ENCODE results near the gene PHC2. TPM values are rescaled to one million over a fixed set of nuclear protein-coding genes. Genes with fewer than 3 reads are reported as not detected.
A peak's percentile ranks its signal among the peaks of the same experiment; 100 is the strongest.
"Not testable (repeated sequence)": the region's sequence is repeated elsewhere in the genome, so short reads cannot be mapped to it uniquely, and the experiment has no call there.

PHC2 gene
- total RNA-seq, 1 donor from 2014 or later = 31.3 TPM

DNA sequence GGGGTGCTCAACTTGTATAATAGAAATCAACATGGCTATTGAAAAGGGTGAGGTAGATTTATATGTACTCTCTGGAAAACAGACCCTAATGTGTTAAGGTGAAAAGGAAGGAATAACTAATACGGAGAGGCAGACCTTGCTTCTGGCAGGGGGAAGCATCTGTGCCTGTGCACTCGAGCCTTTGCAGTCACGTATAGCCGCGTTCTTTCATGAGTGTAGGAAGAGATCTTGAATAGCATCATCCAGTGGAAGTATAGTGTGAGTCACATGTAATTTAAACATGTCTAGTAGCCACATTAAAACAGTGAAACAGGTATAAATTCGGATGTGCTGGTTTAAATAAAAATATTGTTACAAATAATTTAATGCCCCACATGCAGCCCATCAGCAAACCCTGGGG, 112.9 kb downstream of the PHC2 start:
- peaks cover 3 to 8% (median 4%) of the 10 kb centered on the region in 3 donors for H3K36me3 ChIP-seq (ENCODE audit: control insufficient read depth in 3 of 3, insufficient read depth in 3 of 3, low read length in 3 of 3)
- H3K4me1 ChIP-seq (ENCODE audit: control insufficient read depth in 3 of 3, insufficient read depth in 3 of 3, low read length in 3 of 3) = peaks cover 0 to 1% (median 0%) of the 10 kb centered on the region in 3 donors
- H3K9ac ChIP-seq (ENCODE audit: low read depth in 1 of 3, low read length in 3 of 3) = no peak overlapping the region
- no peak overlapping the region for H3K4me3 ChIP-seq (ENCODE audit: low read length in 3 of 3)
- no peaks in the 10 kb centered on the region for H3K27me3 ChIP-seq (ENCODE audit: control insufficient read depth in 3 of 3, insufficient read depth in 3 of 3, low read length in 3 of 3)
- no peaks in the 10 kb centered on the region for H3K9me3 ChIP-seq (ENCODE audit: control insufficient read depth in 3 of 3, low read length in 3 of 3)
- no peak overlapping the region for H3K27ac ChIP-seq (ENCODE audit: low read depth, low read length)

DNA sequence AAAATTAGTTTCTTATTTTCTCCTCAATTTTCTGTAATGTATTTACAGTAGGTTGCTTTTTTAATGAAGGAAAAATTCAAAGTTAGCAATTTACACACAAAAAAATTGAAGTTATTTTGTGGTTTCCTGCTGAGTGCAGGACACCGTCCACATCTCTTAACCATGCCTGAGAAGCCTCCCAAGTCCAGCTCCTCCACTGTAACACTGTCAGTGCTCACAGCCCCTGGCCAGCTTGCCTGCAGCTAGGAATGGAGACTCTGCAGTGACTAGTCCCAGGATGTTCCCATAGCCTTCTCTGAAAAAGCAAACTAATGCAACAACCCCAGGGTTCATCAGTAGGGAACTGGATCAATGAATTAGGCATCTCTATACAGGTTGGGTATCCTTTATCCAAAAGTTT, 113.5 kb downstream of the PHC2 start:
- peaks cover 0 to 3% (median 0%) of the 10 kb centered on the region in 3 donors for H3K36me3 ChIP-seq (ENCODE audit: control insufficient read depth in 3 of 3, insufficient read depth in 3 of 3, low read length in 3 of 3)
- H3K27ac ChIP-seq (ENCODE audit: low read depth, low read length) = no peak overlapping the region
- no peaks in the 10 kb centered on the region for H3K27me3 ChIP-seq (ENCODE audit: control insufficient read depth in 3 of 3, insufficient read depth in 3 of 3, low read length in 3 of 3)
- H3K9ac ChIP-seq (ENCODE audit: low read depth in 1 of 3, low read length in 3 of 3) = no peak overlapping the region
- no peaks in the 10 kb centered on the region for H3K9me3 ChIP-seq (ENCODE audit: control insufficient read depth in 3 of 3, low read length in 3 of 3)
- H3K4me3 ChIP-seq (ENCODE audit: low read length in 3 of 3) = no peak overlapping the region
- H3K4me1 ChIP-seq (ENCODE audit: control insufficient read depth in 3 of 3, insufficient read depth in 3 of 3, low read length in 3 of 3) = no peaks in the 10 kb centered on the region

DNA sequence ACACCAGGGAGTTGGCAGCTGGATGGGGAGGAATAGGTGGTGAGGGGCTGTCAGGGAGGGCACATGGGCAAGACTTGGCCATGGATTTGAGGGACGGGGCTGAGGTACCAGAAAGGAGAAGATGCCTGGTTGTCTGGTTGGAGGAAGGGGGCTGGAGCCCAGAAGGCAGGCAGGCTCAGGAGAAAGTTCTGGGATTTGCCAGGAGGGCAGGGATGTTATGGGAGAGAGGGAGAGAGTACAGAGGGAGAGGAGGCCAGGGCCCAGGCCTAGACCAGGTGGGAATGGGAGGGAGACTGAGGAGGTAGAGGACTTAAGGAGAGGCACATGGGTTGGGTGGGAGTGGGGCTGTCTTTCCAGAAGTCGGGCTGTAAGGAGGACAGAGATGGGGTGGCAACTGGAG, 114.3 kb downstream of the PHC2 start:
- H3K4me3 ChIP-seq (ENCODE audit: low read length in 3 of 3) = no peak overlapping the region
- H3K27ac ChIP-seq (ENCODE audit: low read depth, low read length) = no peak overlapping the region
- no peaks in the 10 kb centered on the region for H3K9me3 ChIP-seq (ENCODE audit: control insufficient read depth in 3 of 3, low read length in 3 of 3)
- no peaks in the 10 kb centered on the region for H3K27me3 ChIP-seq (ENCODE audit: control insufficient read depth in 3 of 3, insufficient read depth in 3 of 3, low read length in 3 of 3)
- peaks cover 0 to 3% (median 0%) of the 10 kb centered on the region in 3 donors for H3K36me3 ChIP-seq (ENCODE audit: control insufficient read depth in 3 of 3, insufficient read depth in 3 of 3, low read length in 3 of 3)
- no peaks in the 10 kb centered on the region for H3K4me1 ChIP-seq (ENCODE audit: control insufficient read depth in 3 of 3, insufficient read depth in 3 of 3, low read length in 3 of 3)
- no peak overlapping the region for H3K9ac ChIP-seq (ENCODE audit: low read depth in 1 of 3, low read length in 3 of 3)

DNA sequence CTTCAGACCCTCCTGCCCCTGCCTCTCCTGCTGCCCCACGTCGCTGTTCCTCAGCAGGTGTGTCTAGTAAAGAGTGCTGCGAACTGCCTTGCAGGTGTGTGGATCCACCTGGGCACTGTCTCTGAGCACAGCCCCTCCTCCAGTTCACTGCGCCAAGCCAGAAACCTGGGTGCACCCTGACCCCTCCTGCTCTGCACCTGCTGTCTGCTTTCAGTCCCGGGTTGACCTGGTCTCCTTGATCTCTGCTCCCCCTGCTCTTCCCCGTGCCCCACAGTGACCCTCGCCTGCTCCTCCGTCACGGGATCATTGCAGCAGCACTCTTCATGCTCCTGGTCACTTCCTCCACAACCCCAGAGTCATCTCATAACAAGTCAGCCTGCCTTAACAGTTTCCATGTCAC, 116.5 kb downstream of the PHC2 start:
- Histone ChIP-seq H3K27ac (ENCODE audit: low read depth, low read length) (no peak overlapping the region), H3K27me3 (ENCODE audit: control insufficient read depth in 3 of 3, insufficient read depth in 3 of 3, low read length in 3 of 3) (no peaks in the 10 kb centered on the region), H3K36me3 (ENCODE audit: control insufficient read depth in 3 of 3, insufficient read depth in 3 of 3, low read length in 3 of 3) (no peaks in the 10 kb centered on the region), H3K9ac (ENCODE audit: low read depth in 1 of 3, low read length in 3 of 3) (no peak overlapping the region), H3K4me3 (ENCODE audit: low read length in 3 of 3) (no peak overlapping the region), H3K4me1 (ENCODE audit: control insufficient read depth in 3 of 3, insufficient read depth in 3 of 3, low read length in 3 of 3) (no peaks in the 10 kb centered on the region), H3K9me3 (ENCODE audit: control insufficient read depth in 3 of 3, low read length in 3 of 3) (no peaks in the 10 kb centered on the region)

DNA sequence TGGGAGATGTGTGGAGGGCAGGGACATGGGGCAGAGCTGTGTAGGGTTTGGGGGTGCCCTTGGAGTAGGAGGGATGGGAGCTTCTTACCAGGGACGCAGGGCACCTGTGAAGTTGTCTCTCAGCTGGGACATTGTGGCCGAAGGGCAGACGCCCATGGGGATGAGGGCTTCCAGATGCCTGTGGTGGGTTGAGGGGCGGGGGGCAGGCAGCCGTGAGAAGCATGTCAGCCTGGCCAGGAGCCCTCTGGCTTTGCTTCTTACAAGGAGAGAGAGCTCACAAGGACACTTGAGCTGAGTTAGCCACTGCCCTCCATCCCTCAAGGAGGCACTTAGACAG, 118.5 kb downstream of the PHC2 start:
- Histone ChIP-seq H3K27ac (ENCODE audit: low read depth, low read length) (no peak overlapping the region), H3K4me3 (ENCODE audit: low read length in 3 of 3) (no peak overlapping the region), H3K27me3 (ENCODE audit: control insufficient read depth in 3 of 3, insufficient read depth in 3 of 3, low read length in 3 of 3) (no peaks in the 10 kb centered on the region)

DNA sequence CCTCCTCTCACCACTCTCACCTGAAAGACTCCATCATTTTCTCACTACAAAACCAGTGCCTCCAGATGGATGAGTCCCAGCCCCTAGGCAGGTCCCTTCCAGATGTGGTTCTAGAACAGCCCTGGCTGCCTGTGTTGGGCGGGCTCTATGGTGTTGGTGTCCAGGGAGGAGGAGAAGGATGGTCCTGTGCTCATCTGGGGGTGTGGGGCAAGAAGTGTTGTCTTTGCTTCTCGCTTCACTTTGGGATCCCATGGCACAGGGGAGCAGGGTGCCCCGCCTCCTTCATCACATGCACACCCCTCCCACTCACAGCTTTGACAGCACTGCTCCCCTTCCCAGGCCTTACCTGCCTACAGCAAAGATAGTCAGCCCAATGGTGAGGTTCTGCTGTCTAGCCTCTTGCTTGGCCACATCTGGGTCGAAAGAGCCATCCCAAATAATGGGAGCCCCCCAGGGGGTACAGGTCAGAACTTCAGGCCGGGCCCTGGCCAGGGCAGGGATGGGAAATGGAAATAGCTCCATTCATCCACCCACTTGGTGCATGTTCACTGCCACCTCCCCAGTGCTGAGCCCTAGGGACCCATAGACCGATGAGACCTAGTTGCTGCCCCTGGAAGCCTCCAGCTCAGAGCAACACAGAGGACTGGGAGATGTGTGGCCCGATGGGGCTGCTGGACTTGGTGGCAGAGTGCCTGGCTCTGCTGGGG, 119.0 kb downstream of the PHC2 start:
- no peaks in the 10 kb centered on the region for H3K36me3 ChIP-seq (ENCODE audit: control insufficient read depth in 3 of 3, insufficient read depth in 3 of 3, low read length in 3 of 3)
- H3K27ac ChIP-seq (ENCODE audit: low read depth, low read length) = no peak overlapping the region
- no peak overlapping the region for H3K9ac ChIP-seq (ENCODE audit: low read depth in 1 of 3, low read length in 3 of 3)
- H3K4me3 ChIP-seq (ENCODE audit: low read length in 3 of 3) = no peak overlapping the region
- peaks cover 3 to 4% (median 3%) of the 10 kb centered on the region in 3 donors for H3K27me3 ChIP-seq (ENCODE audit: control insufficient read depth in 3 of 3, insufficient read depth in 3 of 3, low read length in 3 of 3)
- H3K4me1 ChIP-seq (ENCODE audit: control insufficient read depth in 3 of 3, insufficient read depth in 3 of 3, low read length in 3 of 3) = peaks cover 2 to 4% (median 3%) of the 10 kb centered on the region in 3 donors
- H3K9me3 ChIP-seq (ENCODE audit: control insufficient read depth in 3 of 3, low read length in 3 of 3) = no peaks in the 10 kb centered on the region

More for the DNA sequence above, 118.5 kb downstream of the PHC2 start:
- Histone ChIP-seq H3K36me3 (ENCODE audit: control insufficient read depth in 3 of 3, insufficient read depth in 3 of 3, low read length in 3 of 3) (no peaks in the 10 kb centered on the region), H3K4me1 (ENCODE audit: control insufficient read depth in 3 of 3, insufficient read depth in 3 of 3, low read length in 3 of 3) (no peaks in the 10 kb centered on the region), H3K9ac (ENCODE audit: low read depth in 1 of 3, low read length in 3 of 3) (no peak overlapping the region), H3K9me3 (ENCODE audit: control insufficient read depth in 3 of 3, low read length in 3 of 3) (no peaks in the 10 kb centered on the region)

DNA sequence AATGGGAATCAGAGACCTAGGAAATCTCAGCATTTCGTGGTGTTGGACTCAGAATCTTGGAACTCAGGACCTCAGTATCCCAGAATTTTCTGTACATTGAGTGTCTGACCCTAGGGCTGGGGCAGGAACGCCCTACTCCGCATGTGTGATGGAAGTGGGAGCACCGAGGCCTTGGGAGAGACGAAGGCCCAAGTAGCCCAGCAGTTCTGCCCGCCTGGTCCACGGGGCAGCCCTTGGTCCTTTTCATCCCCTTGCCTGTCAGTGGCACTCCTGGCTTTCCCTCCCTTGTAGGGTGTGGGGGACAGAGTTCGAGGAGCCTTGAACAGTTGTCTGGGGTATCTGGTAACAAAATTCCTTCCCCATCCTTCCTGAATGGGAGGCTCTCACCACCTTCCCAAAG, 120.2 kb downstream of the PHC2 start:
- H3K4me1 ChIP-seq (ENCODE audit: control insufficient read depth in 3 of 3, insufficient read depth in 3 of 3, low read length in 3 of 3) = peaks cover 4 to 8% (median 5%) of the 10 kb centered on the region in 3 donors
- H3K36me3 ChIP-seq (ENCODE audit: control insufficient read depth in 3 of 3, insufficient read depth in 3 of 3, low read length in 3 of 3) = no peaks in the 10 kb centered on the region
- H3K4me3 ChIP-seq (ENCODE audit: low read length in 3 of 3) = no peak overlapping the region
- no peak overlapping the region for H3K9ac ChIP-seq (ENCODE audit: low read depth in 1 of 3, low read length in 3 of 3)
- no peak overlapping the region for H3K27ac ChIP-seq (ENCODE audit: low read depth, low read length)
- peaks cover 4 to 11% (median 5%) of the 10 kb centered on the region in 3 donors for H3K27me3 ChIP-seq (ENCODE audit: control insufficient read depth in 3 of 3, insufficient read depth in 3 of 3, low read length in 3 of 3)
- no peaks in the 10 kb centered on the region for H3K9me3 ChIP-seq (ENCODE audit: control insufficient read depth in 3 of 3, low read length in 3 of 3)

DNA sequence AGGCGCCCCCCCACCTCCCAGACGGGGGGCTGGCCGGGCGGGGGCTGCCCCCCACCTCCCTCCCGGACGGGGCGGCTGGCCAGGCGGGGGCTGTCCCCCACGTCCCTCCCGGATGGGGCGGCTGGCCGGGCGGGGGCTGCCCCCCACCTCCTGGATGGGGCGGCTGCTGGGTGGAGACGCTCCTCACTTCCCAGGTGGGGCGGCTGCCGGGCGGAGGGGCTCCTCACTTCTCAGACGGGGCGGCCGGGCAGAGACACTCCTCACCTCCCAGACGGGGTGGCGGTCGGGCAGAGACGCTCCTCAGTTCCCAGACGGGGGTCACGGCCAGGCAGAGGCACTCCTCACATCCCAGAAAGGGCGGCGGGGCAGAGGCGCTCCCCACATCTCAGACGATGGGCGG, 121.5 kb downstream of the PHC2 start:
- H3K27ac ChIP-seq (ENCODE audit: low read depth, low read length); H3K9ac ChIP-seq (ENCODE audit: low read depth in 1 of 3, low read length in 3 of 3); H3K9me3 ChIP-seq (ENCODE audit: control insufficient read depth in 3 of 3, low read length in 3 of 3); H3K4me3 ChIP-seq (ENCODE audit: low read length in 3 of 3); H3K36me3 ChIP-seq (ENCODE audit: control insufficient read depth in 3 of 3, insufficient read depth in 3 of 3, low read length in 3 of 3); H3K4me1 ChIP-seq (ENCODE audit: control insufficient read depth in 3 of 3, insufficient read depth in 3 of 3, low read length in 3 of 3): not testable (repeated sequence)
- H3K27me3 ChIP-seq (ENCODE audit: control insufficient read depth in 3 of 3, insufficient read depth in 3 of 3, low read length in 3 of 3) = peaks cover 4 to 14% (median 5%) of the 10 kb centered on the region in 3 donors

DNA sequence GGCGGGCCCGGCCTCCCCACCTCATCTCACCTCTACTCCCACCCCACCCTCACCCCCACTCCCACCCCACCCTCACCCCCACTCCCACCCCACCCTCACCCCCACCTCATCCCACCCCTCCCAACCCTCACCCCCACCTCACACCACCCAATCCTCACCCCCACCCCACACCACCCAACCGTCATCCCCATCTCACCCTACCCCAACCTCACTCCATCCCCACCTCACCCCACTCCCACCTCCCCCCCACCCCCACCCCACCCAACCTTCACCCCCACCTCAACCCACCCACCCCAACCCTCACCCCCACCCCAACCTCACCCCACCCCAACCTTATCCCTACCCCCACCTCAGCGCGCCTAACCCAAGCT, 123.4 kb downstream of the PHC2 start:
- peaks cover 4 to 8% (median 5%) of the 10 kb centered on the region in 3 donors for H3K4me1 ChIP-seq (ENCODE audit: control insufficient read depth in 3 of 3, insufficient read depth in 3 of 3, low read length in 3 of 3)
- peaks cover 4 to 14% (median 5%) of the 10 kb centered on the region in 3 donors for H3K27me3 ChIP-seq (ENCODE audit: control insufficient read depth in 3 of 3, insufficient read depth in 3 of 3, low read length in 3 of 3)
- no peak overlapping the region for H3K27ac ChIP-seq (ENCODE audit: low read depth, low read length)
- no peaks in the 10 kb centered on the region for H3K9me3 ChIP-seq (ENCODE audit: control insufficient read depth in 3 of 3, low read length in 3 of 3)
- no peak overlapping the region for H3K9ac ChIP-seq (ENCODE audit: low read depth in 1 of 3, low read length in 3 of 3)
- H3K36me3 ChIP-seq (ENCODE audit: control insufficient read depth in 3 of 3, insufficient read depth in 3 of 3, low read length in 3 of 3) = no peaks in the 10 kb centered on the region
- no peak overlapping the region for H3K4me3 ChIP-seq (ENCODE audit: low read length in 3 of 3)

DNA sequence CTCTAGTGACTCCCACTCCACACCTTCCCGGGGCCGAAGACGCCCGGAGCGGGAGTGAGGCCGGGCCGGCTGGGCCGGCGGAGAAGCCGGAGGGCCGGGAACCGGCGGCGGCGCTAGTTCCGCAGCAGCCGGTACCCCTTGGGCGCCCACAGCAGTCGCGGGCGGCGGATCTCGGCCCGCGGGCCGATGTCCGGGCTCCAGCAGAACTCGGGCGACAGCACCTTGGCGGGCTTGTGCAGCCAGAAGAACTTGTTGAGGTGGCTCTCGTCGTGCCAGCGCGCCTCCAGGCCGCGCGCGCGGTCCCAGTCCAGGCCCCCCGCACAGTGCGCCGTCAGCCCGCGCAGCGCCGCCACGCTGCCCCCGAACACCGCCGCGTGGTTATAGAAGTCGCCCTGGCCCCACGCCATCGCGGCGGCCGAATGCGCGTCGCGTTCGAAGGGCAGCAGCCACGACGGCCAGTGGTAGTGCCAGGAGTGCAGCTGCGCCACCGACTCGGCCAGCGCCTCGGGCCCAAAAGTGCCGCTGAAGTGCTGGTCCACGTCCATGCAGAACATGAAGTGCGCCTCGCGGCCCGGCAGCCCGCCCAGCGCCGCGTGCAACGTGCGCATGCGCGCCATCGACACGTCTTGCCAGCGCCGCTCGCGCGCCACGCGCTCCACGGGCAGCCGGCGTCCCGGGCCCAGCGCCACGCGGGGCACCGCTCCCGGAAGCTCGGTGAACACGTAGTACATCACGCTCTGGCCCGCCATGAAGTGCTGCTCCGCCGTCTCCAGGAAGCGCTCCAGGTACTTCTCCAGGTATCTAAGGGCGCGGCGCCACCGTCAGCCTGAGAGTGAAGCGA, 124.0 kb downstream of the PHC2 start:
- H3K27ac ChIP-seq (ENCODE audit: low read depth, low read length) = no peak overlapping the region
- peak overlapping the region in 1 of 3 donors; percentile 25 for H3K9ac ChIP-seq (ENCODE audit: low read depth in 1 of 3, low read length in 3 of 3)
- H3K9me3 ChIP-seq (ENCODE audit: control insufficient read depth in 3 of 3, low read length in 3 of 3) = no peaks in the 10 kb centered on the region
- H3K36me3 ChIP-seq (ENCODE audit: control insufficient read depth in 3 of 3, insufficient read depth in 3 of 3, low read length in 3 of 3) = no peaks in the 10 kb centered on the region
- peaks cover 4 to 8% (median 5%) of the 10 kb centered on the region in 3 donors for H3K4me1 ChIP-seq (ENCODE audit: control insufficient read depth in 3 of 3, insufficient read depth in 3 of 3, low read length in 3 of 3)
- H3K27me3 ChIP-seq (ENCODE audit: control insufficient read depth in 3 of 3, insufficient read depth in 3 of 3, low read length in 3 of 3) = peaks cover 4 to 14% (median 5%) of the 10 kb centered on the region in 3 donors
- peak overlapping the region in 2 of 3 donors; percentile 52 to 64 for H3K4me3 ChIP-seq (ENCODE audit: low read length in 3 of 3)
